BJ (cell line): ENCODE results near the gene FHOD3. TPM values are rescaled to one million over a fixed set of nuclear protein-coding genes. Genes with fewer than 3 reads are reported as not detected.

Source experiments
- CTCF ChIA-PET: fragments of 350-600 bp; formaldehyde crosslinking; extraction: SDS; loops from one replicate; lab custom pipeline; 2021; ENCODE audit warnings: antibody characterized with exemption, inconsistent platforms; lab: Yijun Ruan, JAX
- POLR2A ChIA-PET: fragments of 300-600 bp; sonication (Branson Sonifier 250); formaldehyde crosslinking; extraction: SDS; loops from one replicate; lab custom pipeline; 2021; ENCODE audit warnings: antibody characterized with exemption; lab: Charles Lee
- DNase-seq: peaks from one replicate; pipeline ENCODE4 v3.0.0-alpha.2; 2011; ENCODE audit warnings: low read depth
- H3K27me3 ChIP-seq: 2 replicates; pipeline ENCODE4 v1.6.0; 2011; ENCODE audit warnings: low read length; ENCODE audit not compliant: control insufficient read depth, insufficient read depth
- H3K36me3 ChIP-seq: 2 replicates; pipeline ENCODE4 v1.5.1; 2011; ENCODE audit warnings: low read length; ENCODE audit not compliant: control insufficient read depth, insufficient read depth
- H3K4me3 ChIP-seq: 2 replicates; pipeline ENCODE4 v1.5.1; 2011; ENCODE audit warnings: low read depth, mild to moderate bottlenecking, control low read depth, low read length
- CTCF ChIP-seq: IDR thresholded peaks from 2 replicates; pipeline ENCODE4 v1.5.1; 2011; ENCODE audit warnings: low read depth, mild to moderate bottlenecking, control low read depth, inconsistent platforms, low read length, moderate library complexity; ENCODE audit not compliant: insufficient read depth
- polyA plus RNA-seq: library from polyadenylated mRNA; depleted of rRNA; stranded (reverse); fragments of >200 nt; gene quantifications from 2 replicates; pipeline ENCODE4 v1.2.3, GENCODE V29; 2011

The FHOD3 gene
- polyA plus RNA-seq, 1 experiment: 24.6 TPM

- H3K4me3 ChIP-seq: no peak overlapping the region
- POLR2A ChIA-PET: no interaction called here
- H3K27me3 ChIP-seq: no peaks in the 10 kb centered on the region; the same call in 1 of the 2 replicates
- H3K36me3 ChIP-seq: no peaks in the 10 kb centered on the region
- no peak for TF ChIP-seq CTCF
- DNase-seq: no peak
- CTCF ChIA-PET: interaction anchor here (0.6 to 1.3 kb wide), 3 partner anchors 8 to 237 kb away, joined by 3 to 4 read pairs (median 3); no protein-coding TSS in a partner anchor
Observed at GRCh38 chr18:36334798-36335197, 37.3 kb downstream of the FHOD3 start.

- Histone ChIP-seq H3K36me3 (no peaks in the 10 kb centered on the region), H3K27me3 (no peaks in the 10 kb centered on the region; the same call in 1 of the 2 replicates), H3K4me3 (no peak overlapping the region)
- ChIA-PET POLR2A (no interaction called here), CTCF (interaction anchor here (0.9 kb wide), 1 partner anchor 9 kb away, joined by 4 read pairs; no protein-coding TSS in a partner anchor)
- DNase-seq: no peak
- peak; percentile 25; the same call in 1 of the 2 replicates for TF ChIP-seq CTCF
Observed at GRCh38 chr18:36335476-36336279, 38.2 kb downstream of the FHOD3 start.

GRCh38 chr18:36337679-36338402 lies 40.3 kb downstream of the FHOD3 start:
- DNase-seq: no peak
- CTCF ChIA-PET: interaction anchor here (1.0 kb wide), 1 partner anchor 235 kb away, joined by 4 read pairs; no protein-coding TSS in a partner anchor
- H3K36me3 ChIP-seq: no peaks in the 10 kb centered on the region
- no peak overlapping the region for H3K4me3 ChIP-seq
- H3K27me3 ChIP-seq: no peaks in the 10 kb centered on the region
- TF ChIP-seq CTCF: no peak
- POLR2A ChIA-PET: no interaction called here

DNA sequence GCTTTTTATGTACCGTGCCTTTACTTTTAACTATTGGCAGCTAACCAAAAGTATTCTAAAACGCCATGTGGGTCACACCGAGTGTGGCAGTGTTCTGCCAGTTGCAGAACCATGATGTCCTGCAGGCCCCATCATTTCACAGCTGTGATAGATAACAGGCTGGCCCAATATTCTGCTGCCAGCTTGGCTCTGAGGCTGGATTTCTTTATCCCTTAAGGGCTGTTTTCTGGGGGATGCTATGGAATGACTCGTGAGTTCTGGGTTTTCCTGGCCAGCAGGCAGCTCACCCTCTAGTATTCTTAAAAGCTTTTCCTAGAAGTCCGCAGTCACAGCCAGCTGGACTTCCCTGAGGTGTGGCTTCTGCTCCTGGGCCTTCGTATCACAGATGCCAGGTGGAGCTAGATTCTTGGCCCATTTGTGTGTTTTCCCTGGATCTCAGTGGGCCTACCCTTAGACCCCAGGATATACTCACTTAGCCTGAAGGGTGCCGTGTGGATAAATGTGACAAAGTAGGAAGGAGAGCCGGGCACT lies 41.0 kb downstream of the FHOD3 start:
- DNase-seq: no peak
- H3K36me3 ChIP-seq: no peaks in the 10 kb centered on the region
- TF ChIP-seq CTCF: no peak
- no peak overlapping the region for H3K4me3 ChIP-seq
- H3K27me3 ChIP-seq: no peaks in the 10 kb centered on the region
- POLR2A ChIA-PET: no interaction called here
- CTCF ChIA-PET: no interaction called here

- CTCF ChIA-PET: no interaction called here
- DNase-seq: no peak
- Histone ChIP-seq H3K4me3 (no peak overlapping the region), H3K27me3 (no peaks in the 10 kb centered on the region), H3K36me3 (no peaks in the 10 kb centered on the region)
- POLR2A ChIA-PET: no interaction called here
- no peak for TF ChIP-seq CTCF
Observed at GRCh38 chr18:36340246-36340645, 42.7 kb downstream of the FHOD3 start.
